C4-2B (cell line): ENCODE data around the gene KCTD7.
"Not testable (repeated sequence)": the region's sequence is repeated elsewhere in the genome, so short reads cannot be mapped to it uniquely, and the experiment has no call there.

Source experiments
- H3K27ac ChIP-seq: fragments of 450-650 bp; 2 replicates; pipeline ENCODE4 v1.5.1; 2017
- ZFX ChIP-seq: fragments of 450-650 bp; IDR thresholded peaks from 2 replicates; pipeline ENCODE4 v1.6.1; 2017
- TF ChIP-seq, protein P1 (sequence below): fragments of 450-650 bp; conservative IDR thresholded peaks from 2 replicates; pipeline ENCODE4 v1.5.1; 2017; ENCODE audit warnings: mild to moderate bottlenecking

Gene KCTD7

DNA sequence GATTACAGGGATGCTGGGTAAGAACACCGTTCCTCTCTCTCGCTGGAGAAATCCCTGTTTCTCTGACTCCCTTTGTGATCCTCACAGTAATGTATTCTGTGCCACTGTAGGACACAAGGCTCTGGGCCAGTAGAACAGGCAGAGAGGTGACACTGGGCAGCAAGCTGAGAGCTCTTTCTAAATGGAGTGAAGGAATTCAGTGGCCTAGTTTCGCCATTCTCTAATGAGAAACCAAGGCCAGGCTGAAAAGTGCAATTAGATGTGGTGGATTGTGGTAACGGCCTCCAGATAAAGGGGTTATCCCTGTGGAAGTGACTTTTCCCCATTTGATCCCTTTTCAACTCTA is 12.8 kb downstream of the KCTD7 start:
- TF ChIP-seq, protein P1, sequence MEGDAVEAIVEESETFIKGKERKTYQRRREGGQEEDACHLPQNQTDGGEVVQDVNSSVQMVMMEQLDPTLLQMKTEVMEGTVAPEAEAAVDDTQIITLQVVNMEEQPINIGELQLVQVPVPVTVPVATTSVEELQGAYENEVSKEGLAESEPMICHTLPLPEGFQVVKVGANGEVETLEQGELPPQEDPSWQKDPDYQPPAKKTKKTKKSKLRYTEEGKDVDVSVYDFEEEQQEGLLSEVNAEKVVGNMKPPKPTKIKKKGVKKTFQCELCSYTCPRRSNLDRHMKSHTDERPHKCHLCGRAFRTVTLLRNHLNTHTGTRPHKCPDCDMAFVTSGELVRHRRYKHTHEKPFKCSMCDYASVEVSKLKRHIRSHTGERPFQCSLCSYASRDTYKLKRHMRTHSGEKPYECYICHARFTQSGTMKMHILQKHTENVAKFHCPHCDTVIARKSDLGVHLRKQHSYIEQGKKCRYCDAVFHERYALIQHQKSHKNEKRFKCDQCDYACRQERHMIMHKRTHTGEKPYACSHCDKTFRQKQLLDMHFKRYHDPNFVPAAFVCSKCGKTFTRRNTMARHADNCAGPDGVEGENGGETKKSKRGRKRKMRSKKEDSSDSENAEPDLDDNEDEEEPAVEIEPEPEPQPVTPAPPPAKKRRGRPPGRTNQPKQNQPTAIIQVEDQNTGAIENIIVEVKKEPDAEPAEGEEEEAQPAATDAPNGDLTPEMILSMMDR = no peak
- TF ChIP-seq ZFX = no peak
- peak overlapping the region; percentile 56; the same call in 1 of the 2 replicates for H3K27ac ChIP-seq

GRCh38 chr7:66642186-66642585 is 13.5 kb downstream of the KCTD7 start:
- no peak for TF ChIP-seq ZFX
- TF ChIP-seq, protein P1 = no peak
- no peak overlapping the region for H3K27ac ChIP-seq

GRCh38 chr7:66642932-66643331 is 14.3 kb downstream of the KCTD7 start:
- TF ChIP-seq ZFX = no peak
- TF ChIP-seq, protein P1 = no peak
- no peak overlapping the region for H3K27ac ChIP-seq

- H3K27ac ChIP-seq = no peak overlapping the region
- TF ChIP-seq, protein P1 = no peak; the same call in 1 of the 2 replicates
- no peak for TF ChIP-seq ZFX
Observed at GRCh38 chr7:66643395-66643794, 14.7 kb downstream of the KCTD7 start.

DNA sequence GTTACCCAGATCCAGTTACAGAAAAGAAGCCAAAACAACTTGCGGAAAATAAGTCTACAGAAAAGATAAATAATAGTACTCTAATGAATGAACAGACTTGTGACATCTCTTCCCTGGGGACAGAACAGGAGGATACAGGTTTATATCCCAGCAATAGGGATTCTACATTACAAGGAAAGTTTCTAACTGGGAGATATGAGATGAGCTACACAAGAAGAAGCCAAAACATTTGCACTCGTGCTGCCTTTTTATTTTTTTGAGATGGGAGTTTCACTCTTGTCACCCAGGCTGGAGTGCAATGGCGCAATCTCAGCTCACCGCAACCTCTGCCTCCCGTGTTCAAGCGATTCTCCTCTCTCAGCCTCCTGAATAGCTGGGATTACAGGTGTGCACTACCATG is 22.3 kb downstream of the KCTD7 start:
- not testable (repeated sequence) for H3K27ac ChIP-seq

DNA sequence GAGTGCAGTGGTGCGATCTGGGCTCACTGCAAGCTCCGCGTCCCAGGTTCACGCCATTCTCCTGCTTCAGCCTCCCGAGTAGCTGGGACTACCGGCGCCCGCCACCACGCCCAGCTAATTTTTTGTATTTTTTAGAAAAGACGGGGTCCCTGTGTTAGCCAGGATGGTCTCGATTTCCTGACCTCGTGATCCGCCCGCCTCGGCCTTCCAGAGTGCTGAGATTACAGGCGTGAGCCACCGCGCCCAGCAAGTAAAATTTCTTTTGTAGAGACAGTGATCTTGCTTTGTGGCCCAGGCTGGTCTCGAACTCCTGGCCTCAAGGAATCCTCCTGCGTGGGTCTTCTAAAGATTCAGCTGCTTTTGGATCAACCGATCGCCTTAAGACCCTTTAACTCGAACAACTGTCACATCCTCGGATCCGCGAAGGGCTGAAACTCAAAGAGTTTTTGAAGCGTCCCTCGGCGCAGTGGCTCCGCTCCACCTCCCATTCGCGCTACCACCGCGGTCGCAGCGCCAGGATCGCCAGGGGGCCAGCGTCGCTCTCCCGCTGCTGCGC is 25.1 kb downstream of the KCTD7 start:
- peak overlapping the region; percentile 87 for H3K27ac ChIP-seq

- TF ChIP-seq, protein P1 = no peak
- TF ChIP-seq ZFX = peak; percentile 63; the same call in 1 of the 2 replicates
- H3K27ac ChIP-seq = peak overlapping the region; percentile 87
Observed at GRCh38 chr7:66654275-66655112, 25.8 kb downstream of the KCTD7 start.

DNA sequence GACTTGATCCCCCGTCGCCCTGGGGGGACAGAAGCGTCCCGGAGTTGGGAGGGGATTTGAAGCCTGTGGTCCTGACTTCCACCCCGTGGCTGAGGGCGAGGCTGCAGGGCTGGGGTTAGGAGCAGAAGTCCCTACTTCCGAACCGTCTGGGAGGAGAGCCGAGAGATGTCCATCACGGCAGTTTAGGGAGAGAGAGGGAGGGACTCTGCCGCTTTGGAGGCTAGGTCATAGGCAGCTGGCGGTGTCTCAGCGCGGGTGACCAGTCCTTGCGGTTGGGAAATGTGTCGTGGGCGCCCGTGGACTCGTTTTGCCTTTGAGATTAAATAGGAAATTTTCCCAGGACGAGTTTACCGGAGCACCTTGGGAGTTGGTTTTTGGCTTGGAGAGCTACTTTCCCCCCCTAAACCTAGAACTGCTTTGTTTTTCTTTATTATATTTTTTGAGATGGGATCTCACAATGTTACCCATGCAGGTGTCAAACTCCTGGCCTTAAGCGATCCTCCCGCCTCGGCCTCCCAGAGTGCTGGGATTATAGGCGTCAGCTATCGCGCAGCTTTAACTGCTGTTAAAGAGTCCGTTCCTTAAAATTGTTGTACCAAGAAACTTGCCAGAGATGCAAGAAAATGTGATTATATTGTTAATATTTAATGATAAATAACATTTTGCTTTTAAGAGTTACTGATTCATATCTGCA is 26.6 kb downstream of the KCTD7 start:
- H3K27ac ChIP-seq = peak overlapping the region; percentile 87

DNA sequence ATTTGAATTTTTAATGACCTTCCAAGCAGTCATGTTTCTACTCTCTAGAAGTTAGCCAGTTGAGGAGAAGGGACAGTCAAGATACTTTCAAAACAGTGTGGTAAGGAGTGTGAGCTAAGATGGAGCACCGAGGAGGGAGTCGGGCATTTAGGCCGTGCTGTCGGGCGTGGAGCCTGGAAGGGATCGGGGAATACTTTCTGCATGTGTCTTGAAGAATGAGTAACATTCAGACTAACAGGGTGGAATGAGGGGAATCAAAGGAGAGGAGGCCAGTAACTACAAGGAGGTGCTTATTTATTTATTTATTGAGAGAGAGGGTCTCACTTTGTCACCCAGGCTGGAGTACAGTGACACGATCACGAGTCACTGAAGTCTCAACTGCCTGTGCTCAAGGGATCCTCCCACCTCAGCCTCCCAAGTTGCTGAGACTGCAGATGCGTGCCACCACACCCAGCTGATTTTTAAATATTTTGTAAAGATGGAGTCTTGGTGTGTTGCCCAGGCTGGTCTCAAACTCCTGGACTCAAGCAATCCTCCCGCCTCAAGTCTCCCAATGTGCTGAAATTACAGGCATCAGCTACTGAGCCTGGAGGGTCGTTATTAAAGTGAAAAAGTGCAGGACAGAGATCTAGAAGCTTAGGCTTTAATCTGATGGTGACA is 27.3 kb downstream of the KCTD7 start:
- H3K27ac ChIP-seq = not testable (repeated sequence)
